ENCODE measurements around the gene NEURL1B. TPM values are rescaled to one million over a fixed set of nuclear protein-coding genes. Genes with fewer than 3 reads are reported as not detected.
A peak's percentile ranks its signal among the peaks of the same experiment; 100 is the strongest.
"Not testable (repeated sequence)": the region's sequence is repeated elsewhere in the genome, so short reads cannot be mapped to it uniquely, and the experiment has no call there.

Gene NEURL1B
- total and polyA plus RNA-seq, 8 donors = 2.8 to 7.8 (median 3.9) TPM

- no peak for FAIRE-seq
- no peaks in the 10 kb centered on the region for H3K9me3 ChIP-seq
- no peak for TF ChIP-seq CTCF (IDR thresholded peaks at IDR 0.05)
- no peak overlapping the region for H3K27ac ChIP-seq
- intact Hi-C loops (cut with DNase I) = no loop called here
- no peak for DNase-seq
- H3K4me3 ChIP-seq = no peak overlapping the region
- no peaks in the 10 kb centered on the region for H3K36me3 ChIP-seq
- no peaks in the 10 kb centered on the region for H3K27me3 ChIP-seq
- 97 to 98% methylated on average over 5 of the region's 5 CpGs for WGBS, 2 donors
- no peaks in the 10 kb centered on the region for H3K4me1 ChIP-seq
- no peak for ATAC-seq
Observed at GRCh38 chr5:172671091-172671490, 30.0 kb downstream of the NEURL1B start.

- Histone ChIP-seq H3K27ac (no peak overlapping the region), H3K36me3 (no peaks in the 10 kb centered on the region), H3K4me3 (no peak overlapping the region), H3K27me3 (no peaks in the 10 kb centered on the region), H3K4me1 (no peaks in the 10 kb centered on the region), H3K9me3 (no peaks in the 10 kb centered on the region)
- FAIRE-seq (peak; percentile 80), ATAC-seq (peak in 2 of 4 donors; percentile 35 to 41), DNase-seq (no peak)
- no peak for TF ChIP-seq CTCF (IDR thresholded peaks at IDR 0.05)
- 48 to 81% methylated on average over 2 of the region's 2 CpGs for WGBS, 2 donors
- intact Hi-C loops (cut with DNase I) = no loop called here
Observed at GRCh38 chr5:172672681-172673080, 31.6 kb downstream of the NEURL1B start.

- FAIRE-seq (no peak), ATAC-seq (no peak), DNase-seq (no peak)
- H3K27ac ChIP-seq = no peak overlapping the region
- H3K36me3 ChIP-seq = no peaks in the 10 kb centered on the region
- intact Hi-C loops (cut with DNase I) = no loop called here
- H3K9me3 ChIP-seq = no peaks in the 10 kb centered on the region
- no peaks in the 10 kb centered on the region for H3K4me1 ChIP-seq
- WGBS, 2 donors = 93 to 95% methylated on average over 7 of the region's 7 CpGs
- H3K4me3 ChIP-seq = no peak overlapping the region
- no peaks in the 10 kb centered on the region for H3K27me3 ChIP-seq
- no peak for TF ChIP-seq CTCF (IDR thresholded peaks at IDR 0.05)
Observed at GRCh38 chr5:172674155-172674554, 33.1 kb downstream of the NEURL1B start.

GRCh38 chr5:172676914-172677475, 35.9 kb downstream of the NEURL1B start:
- Histone ChIP-seq H3K4me1 (no peaks in the 10 kb centered on the region), H3K27me3 (no peaks in the 10 kb centered on the region), H3K9me3 (no peaks in the 10 kb centered on the region), H3K36me3 (no peaks in the 10 kb centered on the region), H3K27ac (no peak overlapping the region), H3K4me3 (no peak overlapping the region)
- TF ChIP-seq CTCF (IDR thresholded peaks at IDR 0.05) = no peak
- no peak for DNase-seq
- no peak for FAIRE-seq
- WGBS, 2 donors = 93 to 94% methylated on average over 15 of the region's 15 CpGs
- no peak for ATAC-seq
- intact Hi-C loops (cut with DNase I) = no loop called here

- H3K27ac ChIP-seq; H3K4me1 ChIP-seq; intact Hi-C loops (cut with DNase I); ATAC-seq; H3K4me3 ChIP-seq; H3K36me3 ChIP-seq; H3K9me3 ChIP-seq; FAIRE-seq; H3K27me3 ChIP-seq: not testable (repeated sequence)
- 93 to 95% methylated on average over 5 of the region's 5 CpGs for WGBS, 2 donors
- DNase-seq = peak in 1 of 6 donors; percentile 9
Observed at GRCh38 chr5:172678362-172678874, 37.4 kb downstream of the NEURL1B start.

All from pancreas (tissue), 10 donors.